H1 (cell line): ENCODE results near the gene AARSD1. TPM values are rescaled to one million over a fixed set of nuclear protein-coding genes. Genes with fewer than 3 reads are reported as not detected.

Experiments used
- CTBP2 ChIP-seq: IDR thresholded peaks from 2 replicates; pipeline ENCODE4 v1.7.0; 2011; ENCODE audit warnings: borderline replicate concordance, mild to moderate bottlenecking, moderate library complexity, mixed read lengths, low read length; ENCODE audit not compliant: insufficient read depth, insufficient read length
- polyA plus RNA-seq, 7 experiments: library from polyadenylated mRNA; depleted of rRNA in 3 of 7; stranded (reverse) in 5 of 7; unstranded in 2 of 7; fragments of >200 nt in 5 of 7; fragments of 200-250 nt in 2 of 7; gene quantifications; 1 replicate in 5 of 7; 2 replicates in 1 of 7; 4 replicates in 1 of 7; pipeline versions ENCODE4 v1.2.1 to v1.2.3, GENCODE V29; 2011 to 2013; ENCODE audit warnings: missing spikeins in 2 of 7, mixed read lengths in 2 of 7
- total RNA-seq: library from RNA; stranded (reverse); fragmentation: NEBNext Ultra II Directional; extraction: Animal tissue kit (Norgen Biotek cat#: 25700); gene quantifications from 2 replicates; pipeline ENCODE4 v1.2.1, GENCODE V29; 2021

The AARSD1 gene
- total and polyA plus RNA-seq, 2 of the 8 experiments (the other 6 are each of a cell fraction or from before 2014, with no cell fraction given), result 51.5 to 58.8 TPM

DNA sequence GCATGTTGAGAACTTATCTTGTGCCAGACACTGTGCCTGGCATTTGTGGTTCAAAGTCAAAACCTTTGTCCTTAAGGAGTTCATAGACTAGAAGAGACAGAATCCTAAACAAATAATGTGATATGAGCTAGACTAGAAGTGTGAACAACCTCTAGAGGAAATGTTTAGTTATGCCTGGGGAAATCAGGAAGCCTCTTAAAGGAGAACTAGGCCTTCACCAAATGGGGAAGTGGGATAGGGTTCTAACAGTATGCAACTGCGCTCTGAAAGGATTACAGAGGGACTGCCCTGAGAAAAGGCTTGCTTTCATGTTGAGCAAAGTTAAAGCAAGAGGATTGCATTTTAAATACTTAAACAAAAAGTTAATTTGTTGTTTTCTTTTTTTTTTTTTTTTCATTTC lies 21.0 kb upstream of the AARSD1 start (continued):
- TF ChIP-seq CTBP2, result no peak
- TF ChIP-seq, all 59 proteins: peak for 0
